Neural cell (in vitro differentiated cells): ENCODE results near the gene CDIP1.

Experiments
- CTCF ChIP-seq: fragments of 450-650 bp; IDR thresholded peaks from 2 replicates; pipeline ENCODE4 v1.5.1; 2014; ENCODE audit warnings: antibody characterized with exemption, mild to moderate bottlenecking, moderate library complexity; ENCODE audit not compliant: poor library complexity, severe bottlenecking
- EZH2 ChIP-seq: fragments of 200-600, 300-800 bp; shearing (Covaris generic), sonication (generic); IDR thresholded peaks from 2 replicates; pipeline ENCODE4 v1.6.1; 2014; ENCODE audit warnings: antibody characterized with exemption, low read length, borderline replicate concordance, mild to moderate bottlenecking; ENCODE audit not compliant: insufficient read depth, poor library complexity, severe bottlenecking
- POLR2AphosphoS5 ChIP-seq: IDR thresholded peaks from 2 replicates; pipeline ENCODE4 v1.6.1; 2012
- RAD21 ChIP-seq: fragments of 450-650 bp; conservative IDR thresholded peaks from 2 replicates; pipeline ENCODE4 v1.6.1; 2014; ENCODE audit warnings: antibody characterized with exemption, mild to moderate bottlenecking, moderate library complexity
- SMC3 ChIP-seq: fragments of 450-650 bp; conservative IDR thresholded peaks from 2 replicates; pipeline ENCODE4 v1.6.1; 2014; ENCODE audit warnings: antibody characterized with exemption, mild to moderate bottlenecking, moderate library complexity; ENCODE audit not compliant: poor library complexity
- TAF1 ChIP-seq: IDR thresholded peaks from 2 replicates; pipeline ENCODE4 v1.6.1; 2012; ENCODE audit warnings: low read depth

- no peak for TF ChIP-seq EZH2
- no peak for TF ChIP-seq CTCF
- TF ChIP-seq POLR2AphosphoS5: no peak
- no peak for TF ChIP-seq SMC3
- no peak for TF ChIP-seq TAF1
- no peak for TF ChIP-seq RAD21
Measured at GRCh38 chr16:4509420-4509819, 29.2 kb downstream of the CDIP1 start.
